Activated T-helper 1 cell treated with anti-CD3 and anti-CD28 coated beads, Interleukin-12 subunit alpha, Interleukin-12 subunit beta, Interleukin-2, Interleukin-4 antibody, amounts not matched to agents 30 ng/mL and 10 ng/mL and 1 ng/mL, durations not matched to agents 14 hours and 24 hours and 36 hours (primary cell): ENCODE results near the gene DPYSL5. TPM values are rescaled to one million over a fixed set of nuclear protein-coding genes. Genes with fewer than 3 reads are reported as not detected.
"Not testable (repeated sequence)": the region's sequence is repeated elsewhere in the genome, so short reads cannot be mapped to it uniquely, and the experiment has no call there.

Experiments
- DNase-seq: peaks from one replicate; pipeline ENCODE4 v3.0.0; 2021; ENCODE audit warnings: low spot score
- H3K27ac Mint-ChIP-seq: one replicate; pipeline ENCODE4 v1.8.0; 2021; ENCODE audit warnings: mild to moderate bottlenecking, mixed read lengths
- H3K27me3 Mint-ChIP-seq: one replicate; pipeline ENCODE4 v1.8.0; 2022; ENCODE audit warnings: mild to moderate bottlenecking, moderate library complexity, mixed read lengths; ENCODE audit not compliant: insufficient read depth
- H3K36me3 Mint-ChIP-seq: one replicate; pipeline ENCODE4 v1.8.0; 2021; ENCODE audit warnings: low read depth, mixed read lengths
- H3K4me1 Mint-ChIP-seq: one replicate; pipeline ENCODE4 v1.8.0; 2021; ENCODE audit warnings: low read depth, mixed read lengths
- H3K4me3 Mint-ChIP-seq: one replicate; pipeline ENCODE4 v1.8.0; 2021; ENCODE audit warnings: mild to moderate bottlenecking, moderate library complexity, mixed read lengths
- H3K9me3 Mint-ChIP-seq: one replicate; pipeline ENCODE4 v1.8.0; 2021; ENCODE audit warnings: mixed read lengths
- intact Hi-C: fragments of 100-400 bp; cut with micrococcal nuclease; formaldehyde crosslinking; loops from one replicate; pipeline ENCODE4 v1.15.1; 2024
- total RNA-seq: library from RNA; stranded (reverse); gene quantifications from 2 replicates; pipeline ENCODE4 v1.2.3, GENCODE V29; 2022

The DPYSL5 gene
- total RNA-seq, 1 donor from 2014 or later: 0.23 TPM

DNA sequence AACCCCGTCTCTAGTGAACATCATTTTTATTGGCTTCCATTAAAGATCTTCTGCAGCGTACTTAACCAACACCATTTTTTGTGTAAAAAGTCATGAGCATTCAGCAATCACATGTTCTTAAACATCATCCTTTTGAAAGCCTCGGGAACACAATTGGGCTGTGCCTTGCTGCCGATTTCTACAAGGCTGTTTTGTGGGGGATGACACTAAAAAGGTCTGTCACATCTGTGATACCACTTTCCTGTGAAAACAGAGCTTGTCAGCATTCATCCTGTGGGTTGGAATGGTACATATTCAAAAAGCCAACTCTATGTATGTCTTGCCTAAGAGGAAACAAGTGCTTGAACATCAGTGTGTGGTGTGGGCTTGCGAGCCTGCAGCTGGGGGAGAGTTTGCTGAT, 73.4 kb downstream of the DPYSL5 start:
- Mint-ChIP-seq H3K9me3 (no peaks in the 10 kb centered on the region), H3K4me3 (no peak overlapping the region), H3K27ac (no peak overlapping the region), H3K36me3 (no peaks in the 10 kb centered on the region), H3K4me1 (no peaks in the 10 kb centered on the region), H3K27me3 (peaks cover 13% of the 10 kb centered on the region)
- DNase-seq: no peak
- intact Hi-C loops: no loop called here

DNA sequence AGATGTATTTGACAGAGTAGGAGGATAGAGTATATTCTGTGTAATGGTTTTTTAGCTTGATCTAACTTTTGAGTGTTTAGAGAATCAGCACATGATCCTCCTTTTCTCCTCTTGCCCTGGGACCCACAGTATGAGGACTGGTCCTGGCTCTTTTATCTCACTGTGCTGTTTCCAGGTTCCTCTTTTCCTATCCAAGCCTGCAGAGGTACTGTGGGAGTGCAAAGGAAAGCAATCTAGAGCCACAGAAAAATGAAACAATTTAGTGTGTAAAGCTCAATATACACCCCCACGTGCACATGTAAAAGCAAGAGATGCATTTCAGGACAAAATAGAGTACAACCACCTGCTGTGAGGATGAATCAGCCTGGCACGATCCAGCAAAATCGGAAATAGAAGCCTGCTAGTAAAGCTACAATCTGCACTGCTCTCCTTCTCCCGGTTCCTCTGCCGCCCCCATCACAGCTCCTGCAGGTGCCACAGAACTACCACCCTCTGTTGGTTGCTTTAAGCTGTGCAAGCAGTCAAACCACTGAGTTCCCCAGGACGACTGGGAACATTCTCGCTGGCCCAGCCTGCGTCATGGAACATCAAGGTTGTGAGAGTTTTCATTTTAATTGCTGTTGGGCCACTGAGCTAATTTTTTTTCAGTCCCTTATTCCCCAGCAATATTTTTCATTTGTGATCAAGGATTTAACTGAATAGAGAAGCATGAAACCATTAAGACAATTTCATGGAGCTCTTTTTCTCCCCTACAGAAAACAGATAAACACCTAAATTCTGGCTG, 74.7 kb downstream of the DPYSL5 start:
- H3K9me3 Mint-ChIP-seq: no peaks in the 10 kb centered on the region

DNA sequence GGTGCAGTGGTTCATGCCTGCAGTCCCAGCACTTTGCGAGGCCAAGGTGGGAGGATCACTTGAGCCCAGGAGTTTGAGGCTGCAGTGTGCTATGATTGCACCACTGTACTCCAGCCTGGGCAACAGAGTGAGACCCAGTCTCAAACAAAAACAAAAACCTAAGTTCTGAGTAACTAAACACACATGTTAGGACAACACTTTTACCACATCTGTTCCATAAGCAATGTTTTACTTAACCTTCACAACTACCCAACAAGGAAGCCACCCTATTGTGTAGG, 75.2 kb downstream of the DPYSL5 start:
- H3K27ac Mint-ChIP-seq, H3K4me1 Mint-ChIP-seq, H3K9me3 Mint-ChIP-seq, H3K36me3 Mint-ChIP-seq, DNase-seq, intact Hi-C loops, H3K4me3 Mint-ChIP-seq: not testable (repeated sequence)
- H3K27me3 Mint-ChIP-seq: peaks cover 13% of the 10 kb centered on the region

More for the DNA sequence above, 74.7 kb downstream of the DPYSL5 start:
- DNase-seq: no peak
- Mint-ChIP-seq H3K4me1 (no peaks in the 10 kb centered on the region), H3K36me3 (no peaks in the 10 kb centered on the region), H3K4me3 (no peak overlapping the region), H3K27me3 (peaks cover 13% of the 10 kb centered on the region), H3K27ac (no peak overlapping the region)
- intact Hi-C loops: loop anchor here (1.0 kb wide), 1 partner anchor 76 kb away; no protein-coding TSS in a partner anchor

DNA sequence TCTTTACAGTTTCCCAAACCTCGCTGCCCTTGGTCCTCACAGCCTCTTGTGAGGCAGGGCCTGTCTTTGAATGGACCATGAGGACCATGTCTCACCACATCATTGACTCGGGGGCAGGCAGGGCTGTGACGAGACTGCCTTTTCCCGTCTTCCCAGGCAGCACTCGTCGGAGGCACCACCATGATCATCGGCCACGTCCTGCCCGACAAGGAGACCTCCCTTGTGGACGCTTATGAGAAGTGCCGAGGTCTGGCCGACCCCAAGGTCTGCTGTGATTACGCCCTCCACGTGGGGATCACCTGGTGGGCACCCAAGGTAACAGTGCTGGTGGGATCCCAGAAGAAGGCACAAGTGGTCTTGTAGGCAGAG, 76.8 kb downstream of the DPYSL5 start:
- H3K9me3 Mint-ChIP-seq: no peaks in the 10 kb centered on the region
- intact Hi-C loops: no loop called here

DNA sequence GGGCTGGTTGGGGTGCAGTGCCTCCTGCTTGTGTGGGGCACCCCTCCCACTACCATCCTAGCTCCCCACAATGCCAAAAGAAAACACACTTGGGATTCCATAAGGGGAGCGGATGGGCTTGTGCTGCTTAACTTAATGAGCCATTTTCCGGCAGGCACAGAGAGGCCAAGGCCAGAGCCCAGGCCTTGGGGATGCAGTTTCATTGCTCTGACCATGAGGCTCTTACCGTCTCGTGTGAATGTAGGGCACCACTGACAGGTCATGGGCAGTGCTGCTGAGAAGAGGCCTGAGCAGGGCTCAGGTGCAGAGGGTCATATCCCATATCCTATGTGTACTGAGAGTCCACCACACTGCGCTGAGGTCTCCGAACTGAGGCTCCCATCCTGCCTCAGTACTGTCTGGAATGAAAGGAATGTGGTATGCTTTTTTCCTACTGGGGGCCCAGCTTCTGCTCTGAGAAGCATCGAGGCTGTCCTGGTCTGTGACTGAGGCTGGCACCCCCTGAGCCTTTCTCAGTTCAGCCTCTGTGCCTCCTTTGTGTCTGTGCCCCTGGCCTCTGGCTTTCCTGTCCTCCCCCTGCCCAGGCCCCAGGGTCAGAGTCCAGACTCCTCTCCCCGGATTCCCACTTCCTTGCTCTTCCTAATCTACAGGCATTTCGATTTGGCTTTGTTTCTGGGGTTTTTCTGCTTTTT, 77.3 kb downstream of the DPYSL5 start:
- no peak overlapping the region for H3K4me3 Mint-ChIP-seq
- H3K4me1 Mint-ChIP-seq: no peaks in the 10 kb centered on the region
- no peak for DNase-seq
- H3K9me3 Mint-ChIP-seq: no peaks in the 10 kb centered on the region
- intact Hi-C loops: no loop called here
- H3K27me3 Mint-ChIP-seq: peaks cover 13% of the 10 kb centered on the region
- no peak overlapping the region for H3K27ac Mint-ChIP-seq
- H3K36me3 Mint-ChIP-seq: no peaks in the 10 kb centered on the region

More for the DNA sequence above, 76.8 kb downstream of the DPYSL5 start:
- no peak for DNase-seq
- no peaks in the 10 kb centered on the region for H3K4me1 Mint-ChIP-seq
- H3K36me3 Mint-ChIP-seq: no peaks in the 10 kb centered on the region
- peaks cover 13% of the 10 kb centered on the region for H3K27me3 Mint-ChIP-seq
- no peak overlapping the region for H3K27ac Mint-ChIP-seq
- H3K4me3 Mint-ChIP-seq: no peak overlapping the region

DNA sequence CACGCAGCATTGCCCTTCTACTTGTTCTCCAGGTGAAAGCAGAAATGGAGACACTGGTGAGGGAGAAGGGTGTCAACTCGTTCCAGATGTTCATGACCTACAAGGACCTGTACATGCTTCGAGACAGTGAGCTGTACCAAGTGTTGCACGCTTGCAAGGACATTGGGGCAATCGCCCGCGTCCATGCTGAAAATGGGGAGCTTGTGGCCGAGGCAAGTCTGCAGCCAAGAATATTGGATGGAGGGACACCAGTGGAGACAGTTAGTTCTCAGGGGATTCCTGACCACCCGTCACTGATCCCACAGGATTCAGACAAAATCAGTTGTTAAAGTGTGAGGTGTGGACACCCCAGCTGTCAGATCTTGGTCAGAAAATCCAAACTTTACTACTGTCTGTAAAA, 79.3 kb downstream of the DPYSL5 start:
- no peaks in the 10 kb centered on the region for H3K36me3 Mint-ChIP-seq
- intact Hi-C loops: no loop called here
- H3K27me3 Mint-ChIP-seq: peaks cover 8% of the 10 kb centered on the region
- H3K9me3 Mint-ChIP-seq: no peaks in the 10 kb centered on the region
- H3K27ac Mint-ChIP-seq: no peak overlapping the region
- H3K4me3 Mint-ChIP-seq: no peak overlapping the region
- no peak for DNase-seq
- H3K4me1 Mint-ChIP-seq: no peaks in the 10 kb centered on the region

DNA sequence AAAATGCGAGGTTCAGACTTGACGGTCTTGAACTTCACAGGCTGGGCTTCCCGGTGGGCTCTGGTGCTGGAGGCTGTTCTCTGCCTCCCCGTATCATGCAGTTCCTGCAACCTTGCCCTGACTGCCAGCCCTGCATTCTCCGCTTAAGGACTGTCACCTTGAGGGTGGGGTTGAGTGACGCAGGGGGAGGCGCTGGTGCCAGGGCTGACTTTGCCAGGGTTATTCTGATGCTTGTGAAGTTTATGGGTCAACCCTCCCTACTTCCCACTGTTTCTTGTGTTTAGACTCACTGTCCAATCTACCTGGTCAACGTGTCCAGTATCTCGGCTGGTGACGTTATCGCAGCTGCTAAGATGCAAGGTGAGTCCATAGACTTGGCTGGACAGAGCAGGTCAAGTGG, 85.0 kb downstream of the DPYSL5 start:
- no peak for DNase-seq
- H3K4me1 Mint-ChIP-seq: no peaks in the 10 kb centered on the region
- H3K27ac Mint-ChIP-seq: no peak overlapping the region
- H3K36me3 Mint-ChIP-seq: no peaks in the 10 kb centered on the region
- intact Hi-C loops: no loop called here
- H3K9me3 Mint-ChIP-seq: no peaks in the 10 kb centered on the region
- no peak overlapping the region for H3K4me3 Mint-ChIP-seq
- no peaks in the 10 kb centered on the region for H3K27me3 Mint-ChIP-seq

DNA sequence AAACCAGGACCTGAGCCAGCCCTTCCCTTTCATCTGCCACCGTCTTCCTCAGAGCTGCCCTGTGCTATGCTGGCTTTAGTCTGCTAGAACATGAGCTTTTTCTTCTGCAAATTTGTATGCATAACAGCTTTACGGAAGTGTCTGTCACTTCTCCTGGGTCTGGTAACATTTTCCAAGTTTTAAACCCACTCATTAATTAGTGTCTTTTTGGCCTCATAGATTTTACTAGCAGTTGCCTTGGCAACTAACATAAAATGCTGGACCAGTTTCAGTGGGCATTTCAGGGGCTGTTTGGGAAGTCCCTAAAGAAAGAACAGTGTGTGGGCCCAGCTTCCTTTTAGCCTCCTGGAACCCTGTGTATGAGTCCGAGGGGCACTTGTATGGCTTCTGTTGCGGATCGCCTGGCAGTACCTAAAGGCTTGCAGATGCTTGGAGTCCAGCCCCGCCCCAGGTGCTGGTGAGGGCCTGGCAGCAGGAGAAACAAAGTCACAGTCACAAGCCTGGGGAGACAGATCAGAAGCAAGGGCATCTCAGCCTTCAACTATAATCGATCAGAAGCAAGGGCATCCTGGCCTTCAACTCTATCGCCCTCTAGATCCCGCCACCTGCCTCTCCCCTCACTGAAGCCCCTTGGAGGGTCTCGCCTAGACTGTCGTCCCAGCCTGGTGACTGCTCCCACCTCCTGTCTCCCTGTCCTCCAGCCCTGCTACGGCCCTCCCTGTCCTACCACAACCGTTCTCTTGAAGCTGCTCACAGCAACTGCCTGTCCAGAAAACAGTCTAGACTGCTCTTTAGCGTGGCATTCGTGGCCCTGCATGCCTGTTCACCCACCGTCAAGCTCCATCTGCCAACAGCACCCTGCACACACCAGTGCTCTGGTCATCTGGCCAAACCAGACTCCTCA, 85.8 kb downstream of the DPYSL5 start:
- DNase-seq: no peak
- no peaks in the 10 kb centered on the region for H3K27me3 Mint-ChIP-seq
- no peaks in the 10 kb centered on the region for H3K36me3 Mint-ChIP-seq
- no peaks in the 10 kb centered on the region for H3K9me3 Mint-ChIP-seq
- no peaks in the 10 kb centered on the region for H3K4me1 Mint-ChIP-seq
- no peak overlapping the region for H3K4me3 Mint-ChIP-seq
- H3K27ac Mint-ChIP-seq: no peak overlapping the region
- intact Hi-C loops: no loop called here

DNA sequence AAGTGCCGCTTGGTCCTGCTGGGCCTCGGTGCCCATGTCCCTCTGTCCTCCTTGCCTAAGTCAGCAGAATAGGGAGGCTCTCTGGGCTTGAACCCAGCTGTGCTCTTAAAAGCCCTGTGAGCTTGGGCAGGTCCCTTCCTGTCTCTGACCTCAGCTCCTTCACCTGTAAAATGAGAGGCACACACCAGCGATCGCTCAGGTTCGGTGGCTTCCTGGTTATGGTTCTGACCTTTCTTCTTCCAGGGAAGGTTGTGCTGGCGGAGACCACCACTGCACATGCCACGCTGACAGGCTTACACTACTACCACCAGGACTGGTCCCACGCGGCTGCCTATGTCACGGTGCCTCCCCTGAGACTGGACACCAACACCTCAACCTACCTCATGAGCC, 86.4 kb downstream of the DPYSL5 start:
- no peaks in the 10 kb centered on the region for H3K27me3 Mint-ChIP-seq
- H3K9me3 Mint-ChIP-seq: no peaks in the 10 kb centered on the region
- intact Hi-C loops: no loop called here
- no peak overlapping the region for H3K4me3 Mint-ChIP-seq
- DNase-seq: no peak
- H3K36me3 Mint-ChIP-seq: no peaks in the 10 kb centered on the region
- no peaks in the 10 kb centered on the region for H3K4me1 Mint-ChIP-seq
- no peak overlapping the region for H3K27ac Mint-ChIP-seq

DNA sequence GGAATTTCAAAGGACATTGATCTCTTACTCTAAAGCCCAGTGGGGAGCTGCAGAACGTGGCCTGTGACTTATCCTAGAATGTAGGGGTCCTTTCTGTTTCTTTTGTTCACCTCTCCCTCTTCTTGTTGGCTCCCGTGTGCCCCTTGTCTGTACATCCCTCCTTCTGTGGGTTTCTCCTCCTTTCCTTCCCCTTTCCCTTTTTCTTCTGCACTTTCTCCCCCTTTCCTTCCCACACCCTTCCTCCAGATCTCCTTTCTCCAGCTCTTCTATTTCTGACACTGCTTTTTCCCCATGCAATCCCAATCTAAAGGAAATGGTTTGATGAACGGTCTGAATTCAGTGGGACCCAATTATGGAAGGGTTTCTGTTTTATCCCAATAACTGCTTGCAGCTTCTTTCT, 87.1 kb downstream of the DPYSL5 start:
- H3K9me3 Mint-ChIP-seq: no peaks in the 10 kb centered on the region
- H3K4me1 Mint-ChIP-seq: no peaks in the 10 kb centered on the region
- peaks cover 2% of the 10 kb centered on the region for H3K27me3 Mint-ChIP-seq
- H3K27ac Mint-ChIP-seq: no peak overlapping the region
- H3K4me3 Mint-ChIP-seq: no peak overlapping the region
- H3K36me3 Mint-ChIP-seq: no peaks in the 10 kb centered on the region
- no peak for DNase-seq
- intact Hi-C loops: no loop called here

DNA sequence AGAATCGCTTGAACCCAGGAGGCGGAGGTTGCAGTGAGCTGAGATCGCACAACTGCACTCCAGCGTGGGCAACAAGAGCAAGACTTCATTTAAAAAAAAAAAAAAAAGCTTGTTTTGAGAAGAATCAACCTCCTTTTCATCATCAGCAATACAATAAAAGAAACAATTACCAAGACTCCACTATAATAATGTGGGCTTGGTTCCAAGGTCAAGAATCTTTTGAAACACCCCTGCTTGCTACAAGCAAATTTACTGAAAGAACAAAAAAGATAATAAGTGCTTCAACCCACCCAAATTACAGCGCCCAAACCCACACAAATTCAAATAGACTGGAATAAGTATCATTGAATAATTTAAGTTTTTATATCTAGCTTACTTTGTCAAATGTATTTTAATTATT, 88.9 kb downstream of the DPYSL5 start:
- Mint-ChIP-seq H3K4me1 (no peaks in the 10 kb centered on the region), H3K4me3 (no peak overlapping the region), H3K27me3 (peaks cover 6% of the 10 kb centered on the region), H3K27ac (no peak overlapping the region), H3K9me3 (no peaks in the 10 kb centered on the region), H3K36me3 (no peaks in the 10 kb centered on the region)
- intact Hi-C loops: no loop called here
- DNase-seq: no peak

DNA sequence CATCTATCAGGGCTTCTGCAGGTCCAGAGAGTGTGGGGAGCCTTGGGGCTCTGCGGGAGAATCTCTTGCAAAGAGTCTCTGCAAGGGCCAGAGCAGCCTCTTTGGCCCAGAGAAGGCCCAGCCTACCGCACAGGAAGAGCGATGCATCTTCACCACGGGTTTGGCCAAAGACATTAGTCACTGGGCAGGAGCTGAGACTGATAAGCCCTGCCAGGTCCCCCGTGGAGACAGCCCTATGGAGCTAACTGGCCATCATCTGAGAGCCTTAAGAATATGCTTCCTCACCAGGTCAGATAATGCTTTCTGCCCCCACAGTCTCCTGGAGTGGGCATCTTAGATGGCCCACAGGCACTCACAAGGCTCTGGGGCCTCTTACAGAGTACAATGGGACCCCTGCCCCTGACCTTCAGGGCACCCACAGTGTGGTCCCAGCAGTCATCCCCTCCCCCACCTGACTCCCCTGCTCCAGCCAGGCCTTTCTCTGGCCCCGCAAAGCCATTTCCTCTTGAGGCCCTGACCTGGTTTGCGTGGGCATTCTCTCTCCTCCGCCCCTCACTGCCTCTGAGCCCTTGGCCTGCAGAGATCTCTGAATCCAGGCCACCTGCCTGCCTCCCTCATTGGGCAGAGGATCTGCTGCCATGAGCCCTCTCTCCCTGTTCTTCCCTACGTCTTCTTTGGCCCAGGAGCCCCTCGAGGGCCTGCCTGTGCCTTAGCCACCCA, 90.6 kb downstream of the DPYSL5 start:
- H3K4me1 Mint-ChIP-seq: peaks cover 4% of the 10 kb centered on the region
- H3K27me3 Mint-ChIP-seq: peaks cover 6% of the 10 kb centered on the region

More for the DNA sequence above, 90.6 kb downstream of the DPYSL5 start:
- Mint-ChIP-seq H3K9me3 (no peaks in the 10 kb centered on the region), H3K27ac (no peak overlapping the region), H3K4me3 (no peak overlapping the region), H3K36me3 (no peaks in the 10 kb centered on the region)
- intact Hi-C loops: no loop called here
- no peak for DNase-seq
